ENCODE measurements around the gene MFSD12.

Gene MFSD12

DNA sequence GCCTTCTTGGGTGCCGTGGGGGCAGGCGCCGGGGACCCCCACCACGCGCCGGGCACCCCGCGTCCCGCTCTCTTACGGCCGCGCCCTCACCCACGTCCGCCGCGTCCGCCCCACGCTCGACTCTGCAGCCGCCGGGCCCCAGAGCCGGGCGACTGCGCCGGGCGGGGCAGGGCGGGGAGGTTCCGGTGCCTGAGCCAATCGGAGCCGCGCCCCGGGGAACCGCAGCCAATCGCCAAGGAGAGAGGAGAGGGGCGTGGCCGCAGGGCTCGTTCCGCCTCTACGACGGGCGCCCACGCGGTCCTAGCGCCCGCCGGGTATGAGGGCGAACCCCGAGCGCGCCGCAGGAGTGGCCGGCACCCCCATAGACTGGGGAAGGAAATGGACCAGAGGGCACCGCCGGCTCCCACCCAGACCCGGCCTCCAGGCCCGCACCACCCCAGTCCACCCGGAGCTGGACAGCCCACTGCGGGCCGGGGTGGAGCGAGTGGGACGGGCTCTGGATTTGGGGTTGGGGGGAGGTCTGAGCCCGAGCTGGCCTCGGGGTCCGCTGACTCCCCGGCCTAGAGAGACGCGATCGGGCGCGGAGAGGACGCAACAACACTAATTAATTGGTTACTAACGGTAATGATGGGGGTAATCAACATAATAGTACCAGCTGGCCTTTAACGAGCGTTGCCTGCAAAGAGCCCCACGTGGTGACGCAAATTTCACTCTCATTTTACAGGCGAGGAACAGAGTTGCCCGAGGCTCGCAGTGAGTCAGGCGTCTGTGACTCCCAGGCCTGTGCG lies at the start of gene MFSD12:
TSS of gene MFSD12 (minus strand) at position 126 of the 788 bp plus-strand sequence. CDS start 183 bp downstream, outside the sequence.
- peak; percentile 100 for DNase-seq (ENCODE audit: low spot score)

DNA sequence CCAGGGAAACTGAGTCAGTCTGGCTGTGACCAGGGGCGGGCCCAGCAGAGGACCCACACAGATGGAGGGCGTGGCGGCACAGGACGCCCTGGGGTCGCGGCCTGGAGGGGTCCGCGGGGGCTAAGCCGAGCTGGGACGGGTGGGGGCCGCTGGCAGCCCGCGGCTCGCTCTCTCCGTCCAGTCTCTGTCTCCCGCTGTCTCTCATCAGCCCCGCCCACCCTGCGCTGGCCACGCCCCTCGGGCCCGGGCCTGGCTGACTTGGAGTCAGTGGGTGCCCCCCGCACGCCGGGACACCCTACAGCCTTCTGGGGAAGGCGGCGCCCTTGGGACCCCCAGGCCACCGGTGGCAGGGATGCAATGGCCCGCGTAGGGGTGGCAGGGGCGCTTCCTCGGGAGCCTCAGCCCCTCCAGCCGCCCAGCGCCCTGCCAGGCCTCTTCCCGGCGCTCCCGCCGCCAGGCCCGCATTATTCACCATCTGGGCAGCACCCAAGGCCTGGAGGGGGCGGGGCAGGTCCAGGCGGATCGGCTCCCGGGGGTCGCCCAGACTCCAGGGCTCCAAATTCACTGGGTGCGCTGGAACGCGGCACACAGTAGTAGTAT lies 49.4 kb upstream of the MFSD12 start, which contains the start of gene TBXA2R:
TSS of gene TBXA2R (minus strand) at position 186 of the 600 bp plus-strand sequence. CDS start 6,241 bp downstream, outside the sequence.
- DNase-seq (ENCODE audit: low spot score): peak; percentile 73

DNA sequence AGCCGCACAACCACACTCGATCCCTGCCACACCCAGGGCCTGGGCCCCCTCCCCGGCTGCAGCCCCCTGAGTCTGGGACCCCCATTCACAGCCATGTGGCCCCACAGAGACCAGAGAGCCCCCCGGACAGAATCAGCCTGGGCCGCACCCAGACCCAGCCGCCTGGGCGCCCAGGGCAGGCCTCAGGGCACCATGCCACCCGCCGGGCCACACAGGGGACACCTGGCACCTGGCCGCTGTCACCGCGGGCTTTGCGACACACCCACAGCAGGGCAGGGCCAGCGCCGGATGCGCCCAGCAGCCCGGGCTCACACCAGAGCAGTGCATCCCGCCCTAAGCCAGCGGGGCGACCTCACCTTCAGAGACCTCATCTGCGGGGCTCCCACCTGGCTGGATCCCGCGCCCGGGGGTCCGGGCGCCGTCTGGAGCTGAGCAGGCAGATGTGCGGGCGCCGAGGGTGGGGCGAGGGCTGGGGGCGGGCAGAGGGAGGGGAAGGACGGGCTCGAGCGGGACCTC lies 48.8 kb upstream of the MFSD12 start:
- no peak for DNase-seq (ENCODE audit: low spot score)

DNA sequence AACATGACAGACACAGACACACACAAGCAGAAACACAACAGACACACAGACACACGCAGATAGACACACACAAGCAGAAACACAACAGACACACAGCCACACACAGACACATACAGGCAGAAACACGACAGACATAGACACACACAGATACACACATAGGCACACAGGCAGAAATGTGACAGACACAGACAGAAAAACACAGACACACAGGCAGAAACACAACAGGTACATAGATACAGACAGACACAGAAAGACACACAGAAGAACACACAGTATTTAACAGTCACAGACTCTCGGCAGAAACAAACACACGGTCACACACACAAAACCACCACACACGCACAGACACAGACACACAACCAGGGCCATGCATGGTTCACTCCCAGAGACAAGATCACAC lies 48.4 kb upstream of the MFSD12 start:
- DNase-seq (ENCODE audit: low spot score): no peak

DNA sequence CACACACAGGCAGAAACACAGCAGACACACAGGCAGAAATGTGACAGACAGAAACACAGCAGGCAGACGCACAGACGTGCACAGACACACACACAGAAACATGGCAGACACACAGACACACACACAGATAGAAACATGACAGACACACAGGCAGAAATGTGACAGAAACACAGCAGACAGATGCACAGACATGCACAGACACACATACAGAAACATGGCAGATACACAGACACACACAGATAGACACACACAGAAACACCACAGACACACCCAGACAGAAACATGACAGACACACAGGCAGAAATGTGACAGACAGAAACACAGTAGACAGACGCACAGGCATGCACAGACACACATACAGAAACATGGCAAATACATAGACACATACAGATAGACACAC lies 48.0 kb upstream of the MFSD12 start:
- DNase-seq (ENCODE audit: low spot score): no peak

DNA sequence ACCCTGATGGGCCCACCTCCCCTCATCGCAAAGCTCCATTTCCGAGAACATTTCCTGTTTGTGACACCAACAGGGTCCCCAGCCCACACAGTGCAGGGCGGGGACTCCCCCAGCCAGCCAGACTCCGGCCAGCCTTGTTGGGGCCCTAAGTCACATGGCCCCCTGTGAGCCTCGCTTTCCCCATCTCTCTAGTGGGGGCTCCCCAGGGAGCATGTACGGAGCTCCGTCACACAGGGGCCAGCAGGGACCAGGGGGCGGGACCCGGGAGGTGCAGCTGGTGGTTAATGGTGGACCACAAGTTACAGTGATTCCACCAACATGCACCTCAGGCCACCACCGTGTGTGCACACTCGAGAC lies 47.6 kb upstream of the MFSD12 start:
- DNase-seq (ENCODE audit: low spot score): no peak

DNA sequence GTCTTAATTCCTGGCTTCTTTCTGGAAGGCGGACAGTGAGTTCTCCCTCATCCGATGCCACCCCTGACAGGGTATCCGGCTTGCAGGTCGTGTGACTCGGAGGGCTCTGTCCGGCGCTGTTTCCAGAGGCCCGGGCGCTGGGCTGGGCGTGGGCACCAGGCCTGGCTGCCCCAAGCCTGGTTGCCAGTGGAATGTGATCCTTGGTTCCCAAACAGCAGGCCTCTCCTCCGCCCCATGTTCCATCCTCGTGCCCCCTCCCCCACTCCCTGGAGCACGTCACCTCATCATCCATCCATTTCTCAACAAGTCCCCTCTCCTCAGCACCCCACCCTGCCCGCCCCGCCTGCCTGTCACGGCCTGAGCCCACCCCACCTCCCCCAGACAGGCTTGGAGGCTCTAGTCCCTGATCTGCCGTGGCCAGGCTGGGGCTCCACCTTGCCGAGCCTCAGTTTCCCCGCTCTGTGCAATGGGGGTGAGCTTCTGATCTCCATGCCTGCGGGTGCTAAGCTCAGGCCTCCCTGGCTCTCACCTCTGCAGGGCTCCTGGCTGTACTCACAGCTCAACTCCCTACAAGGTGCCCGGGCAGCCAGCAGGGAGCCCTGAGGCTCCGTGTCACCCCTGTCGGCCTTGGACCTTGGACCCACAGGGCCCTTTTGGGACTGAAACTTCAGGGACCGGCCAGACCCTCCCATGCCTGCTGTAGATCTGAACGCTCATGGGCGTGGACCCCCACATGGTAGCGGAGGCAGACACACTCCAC lies 47.0 kb upstream of the MFSD12 start:
- DNase-seq (ENCODE audit: low spot score): no peak

DNA sequence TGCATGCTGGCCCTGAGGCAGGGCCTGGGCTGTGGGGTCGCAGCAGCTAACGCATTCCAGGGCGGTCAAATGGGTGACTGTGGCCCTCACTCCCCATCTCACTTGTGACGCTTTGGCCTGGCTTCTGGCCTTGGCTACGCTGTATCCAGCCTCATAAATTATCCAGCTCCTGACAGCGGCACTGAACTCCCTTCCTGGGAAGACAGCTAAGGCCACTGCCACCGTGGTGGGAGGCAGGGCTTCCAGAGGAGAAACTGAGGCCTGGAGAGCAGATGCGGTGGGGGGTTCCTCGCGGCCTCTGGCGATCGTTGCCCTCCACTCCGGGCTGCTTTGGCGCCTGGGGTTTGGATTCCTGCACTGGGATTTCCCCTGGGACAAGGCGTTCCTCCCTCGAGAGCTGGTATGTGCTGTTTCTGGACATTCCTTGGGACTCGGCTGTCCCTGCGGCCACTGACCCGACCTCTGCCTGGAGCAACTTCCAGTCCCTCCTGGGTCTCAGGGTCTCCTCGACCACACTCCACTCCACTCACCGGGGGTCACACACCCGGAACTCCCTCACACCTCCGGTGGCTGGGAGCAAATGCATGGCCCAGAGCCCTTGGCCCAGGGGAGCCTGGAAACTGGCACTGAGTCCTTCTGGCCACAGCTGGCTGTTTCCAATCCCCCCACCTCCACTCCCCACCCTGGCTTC lies 45.9 kb upstream of the MFSD12 start:
- no peak for DNase-seq (ENCODE audit: low spot score)

DNA sequence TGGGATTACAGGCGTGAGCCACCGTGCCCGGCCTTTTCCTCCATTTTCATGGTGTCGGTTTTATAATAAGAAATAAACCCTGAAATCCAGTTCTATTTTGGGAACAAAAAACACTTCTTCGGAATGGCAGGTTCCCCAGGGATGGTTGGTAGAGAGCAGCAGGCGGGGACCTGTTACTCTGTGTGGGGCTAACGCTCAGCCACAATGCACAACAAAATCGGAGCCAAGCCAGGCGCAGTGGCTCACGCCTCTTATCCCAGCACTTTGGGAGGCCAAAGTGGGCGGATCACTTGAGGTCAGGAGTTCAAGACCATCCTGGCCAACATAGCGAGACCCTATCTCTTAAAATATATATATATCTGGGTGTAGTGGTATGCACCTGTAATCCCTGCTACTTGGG lies 43.6 kb upstream of the MFSD12 start:
- DNase-seq (ENCODE audit: low spot score): no peak

DNA sequence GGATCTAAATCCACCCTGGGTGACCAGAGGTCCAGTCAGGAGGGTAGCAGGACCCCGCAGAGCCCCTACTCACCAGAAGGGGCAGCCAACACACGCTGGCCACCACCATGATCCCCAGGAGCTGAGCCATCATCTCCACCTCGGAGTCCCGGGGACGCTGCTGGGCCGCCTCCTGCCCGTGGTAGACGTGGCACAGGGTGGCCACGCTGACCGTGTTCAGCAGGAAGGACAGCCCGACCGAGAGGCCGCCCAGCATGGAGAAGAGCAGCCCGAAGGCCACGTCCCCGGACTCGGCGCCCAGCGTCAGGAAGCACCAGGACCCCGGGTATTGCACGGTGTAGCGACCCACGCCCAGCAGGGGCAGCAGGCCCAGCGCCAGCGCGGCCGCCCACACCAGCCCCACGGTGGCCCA lies 42.4 kb upstream of the MFSD12 start:
- DNase-seq (ENCODE audit: low spot score): no peak

DNA sequence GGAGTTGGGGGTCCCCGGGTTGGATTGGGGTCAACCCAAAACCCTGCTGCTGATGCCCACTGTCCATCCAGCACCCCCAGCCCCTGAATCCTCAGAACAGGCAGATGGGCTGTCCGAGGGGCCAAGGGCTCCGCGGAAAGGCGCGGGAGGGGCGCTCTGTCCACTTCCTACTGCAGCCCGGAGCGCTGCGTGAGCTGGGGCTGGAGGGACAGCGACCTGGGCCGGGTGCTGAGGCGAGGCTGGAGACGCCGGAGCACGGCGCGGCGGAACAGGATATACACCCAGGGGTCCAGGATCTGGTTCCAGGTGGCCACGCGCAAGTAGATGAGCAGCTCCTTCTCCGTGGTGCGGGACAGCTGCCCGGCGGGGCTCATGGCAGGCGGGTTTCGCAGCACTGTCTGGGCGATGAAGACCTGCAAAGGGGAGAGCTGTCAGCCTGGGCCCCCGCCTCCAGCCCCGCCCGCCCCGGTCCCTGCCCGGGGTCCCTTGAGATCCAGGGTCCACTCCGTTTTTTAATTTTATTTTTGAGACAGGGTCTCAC lies 38.2 kb upstream of the MFSD12 start:
- no peak for DNase-seq (ENCODE audit: low spot score)

DNA sequence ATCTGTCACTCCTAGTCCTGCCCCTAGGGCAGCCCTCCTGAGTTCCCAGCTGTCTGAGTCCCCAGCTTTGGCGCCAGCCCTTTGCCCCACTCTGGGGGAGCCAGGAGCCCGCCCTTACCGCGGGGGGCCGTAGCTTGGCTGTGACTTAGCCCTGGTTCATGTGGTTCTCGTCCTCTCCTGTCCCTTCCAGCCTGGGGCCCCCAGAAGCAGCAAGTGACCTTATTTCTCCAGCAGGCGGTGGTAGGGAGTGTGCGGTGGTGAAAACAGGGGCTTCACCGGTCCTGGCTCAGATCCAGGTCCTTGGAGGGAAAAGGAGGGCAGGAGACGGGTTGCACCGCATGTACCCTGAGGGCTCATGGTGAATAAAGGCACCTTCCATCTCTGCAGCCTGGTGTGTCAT lies 35.8 kb upstream of the MFSD12 start:
- DNase-seq (ENCODE audit: low spot score): no peak

DNA sequence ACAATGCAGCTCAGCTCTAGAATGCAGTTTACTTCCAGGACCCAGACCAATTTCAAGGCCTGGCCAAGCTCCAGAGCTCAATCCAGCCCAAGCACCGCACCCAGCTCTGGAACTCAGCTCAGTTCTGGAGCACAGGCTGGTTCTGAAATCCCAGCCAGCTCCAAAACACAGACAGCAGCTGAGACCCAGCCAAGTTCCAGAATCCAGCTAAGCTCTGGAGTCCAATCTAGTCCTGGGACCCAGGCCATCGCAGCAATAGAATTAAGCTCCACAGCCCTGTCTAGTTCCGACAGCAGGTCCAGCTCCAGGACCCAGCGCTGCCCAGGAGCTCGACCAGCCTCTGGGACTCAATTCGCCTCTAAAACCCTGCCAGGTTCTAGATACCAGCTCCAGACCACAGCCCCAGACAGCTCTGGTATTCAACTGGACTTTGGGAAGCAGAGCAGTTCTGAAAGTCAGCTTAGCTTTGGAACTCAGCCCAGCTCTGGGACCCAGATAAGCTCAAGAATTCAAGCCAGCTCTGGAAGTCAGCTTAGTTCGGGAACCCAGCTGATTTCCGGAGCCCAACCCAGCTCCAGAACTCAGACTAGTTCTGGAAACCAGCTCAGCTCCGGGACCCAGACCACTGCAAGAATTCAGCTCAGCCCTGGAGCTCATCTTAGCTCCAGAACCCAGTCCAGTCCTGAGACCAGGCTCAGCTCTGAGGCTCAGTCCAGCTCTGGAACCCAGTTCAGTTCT lies 34.7 kb upstream of the MFSD12 start:
- no peak for DNase-seq (ENCODE audit: low spot score)

DNA sequence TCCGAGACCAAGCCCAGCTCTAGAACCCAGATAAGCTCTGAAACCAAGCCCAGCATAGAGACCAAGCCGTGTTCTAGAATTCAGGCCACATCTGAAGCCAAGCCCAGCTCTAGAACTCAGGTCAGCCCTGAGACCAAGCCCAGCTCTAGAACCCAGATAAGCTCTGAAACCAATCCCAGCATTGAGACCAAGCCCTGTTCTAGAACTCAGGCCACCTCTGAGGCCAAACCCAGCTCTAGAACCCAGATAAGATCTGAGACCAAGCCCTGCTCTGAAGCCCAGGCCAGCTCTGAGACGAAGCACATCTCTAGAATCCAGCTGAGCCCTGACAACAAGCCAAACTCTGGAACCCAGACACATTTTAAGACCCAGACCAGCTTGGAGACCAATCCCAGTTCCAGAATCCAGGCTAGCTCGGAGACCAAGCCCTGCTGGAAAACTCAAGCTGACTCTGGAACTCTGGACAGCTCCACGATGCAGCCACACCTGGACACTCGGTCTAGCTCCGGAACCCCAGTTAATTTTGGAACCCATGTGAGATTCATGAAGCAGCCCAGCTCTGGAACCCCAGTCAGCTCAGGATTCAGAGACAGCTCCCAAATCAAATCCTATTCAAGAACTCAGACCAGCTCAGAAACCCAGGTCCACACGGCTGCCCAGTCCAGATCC lies 33.7 kb upstream of the MFSD12 start:
- no peak for DNase-seq (ENCODE audit: low spot score)

DNA sequence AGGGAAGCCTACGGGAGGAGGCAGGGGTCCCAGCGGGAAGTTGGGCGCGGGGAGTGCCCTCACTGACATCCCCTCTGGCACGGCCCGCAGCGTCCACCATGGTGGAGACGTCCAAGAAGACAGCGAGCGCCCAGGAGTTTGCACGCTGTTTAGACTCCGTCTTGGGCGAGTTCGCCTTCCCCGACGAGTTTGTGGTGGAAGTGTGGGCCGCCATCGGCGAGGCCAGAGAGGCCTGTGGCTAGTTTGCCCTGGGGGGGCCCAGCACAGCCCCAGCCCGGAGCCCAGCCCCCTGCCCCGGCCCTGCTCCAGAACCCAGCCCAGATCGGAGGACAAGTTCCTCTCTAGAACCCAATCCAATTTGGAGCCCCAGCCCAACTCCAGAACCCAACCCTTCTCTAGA lies 32.6 kb upstream of the MFSD12 start:
- no peak for DNase-seq (ENCODE audit: low spot score)

DNA sequence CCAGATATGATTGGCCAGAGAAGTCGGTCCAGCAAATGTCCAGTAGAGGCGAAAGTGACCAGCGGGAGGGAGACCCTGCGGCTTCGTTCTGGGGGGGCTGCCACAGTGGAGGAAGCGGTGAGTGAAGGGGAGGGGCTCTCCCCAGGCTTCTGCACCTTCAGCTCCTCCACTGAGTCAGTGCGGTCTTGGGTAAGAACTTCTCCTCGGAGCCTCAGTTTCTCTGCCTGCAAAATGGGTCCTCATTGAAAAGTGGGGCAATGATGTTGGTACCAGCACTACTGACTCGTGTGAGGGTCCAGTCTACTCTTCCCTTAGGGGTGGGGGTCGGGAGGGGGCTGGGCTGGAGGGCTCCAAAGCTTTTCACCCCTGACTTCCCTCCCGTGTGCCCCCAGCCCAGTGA lies 32.1 kb upstream of the MFSD12 start:
- no peak for DNase-seq (ENCODE audit: low spot score)

DNA sequence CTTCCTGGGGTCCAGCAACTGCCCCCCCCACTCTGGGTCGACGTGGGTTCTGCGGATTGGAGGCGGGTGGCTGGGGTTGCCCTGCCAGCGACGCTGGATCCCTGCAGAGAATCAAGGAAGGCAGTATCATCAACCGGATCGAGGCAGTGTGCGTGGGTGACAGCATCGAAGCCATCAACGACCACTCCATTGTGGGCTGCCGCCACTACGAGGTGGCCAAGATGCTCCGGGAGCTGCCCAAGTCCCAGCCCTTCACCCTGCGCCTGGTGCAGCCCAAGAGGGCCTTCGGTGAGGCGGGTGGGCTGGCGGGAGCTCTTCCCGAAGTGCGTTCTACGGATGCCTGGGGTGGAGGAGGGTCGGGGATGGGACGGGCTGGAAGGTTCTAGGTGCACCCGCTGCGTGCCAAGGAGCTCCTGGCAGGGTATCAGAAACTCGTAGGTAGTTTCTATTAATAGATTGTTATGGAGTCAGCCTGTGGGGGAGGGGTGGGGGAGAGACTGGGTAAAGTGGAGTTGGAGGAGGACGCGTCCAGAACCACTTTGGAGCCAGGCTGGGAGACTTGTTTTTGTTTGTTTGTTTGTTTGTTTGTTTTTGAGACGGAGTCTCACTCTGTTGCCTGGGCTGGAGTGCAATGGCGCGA lies 29.4 kb upstream of the MFSD12 start:
- peak; percentile 53 for DNase-seq (ENCODE audit: low spot score)

DNA sequence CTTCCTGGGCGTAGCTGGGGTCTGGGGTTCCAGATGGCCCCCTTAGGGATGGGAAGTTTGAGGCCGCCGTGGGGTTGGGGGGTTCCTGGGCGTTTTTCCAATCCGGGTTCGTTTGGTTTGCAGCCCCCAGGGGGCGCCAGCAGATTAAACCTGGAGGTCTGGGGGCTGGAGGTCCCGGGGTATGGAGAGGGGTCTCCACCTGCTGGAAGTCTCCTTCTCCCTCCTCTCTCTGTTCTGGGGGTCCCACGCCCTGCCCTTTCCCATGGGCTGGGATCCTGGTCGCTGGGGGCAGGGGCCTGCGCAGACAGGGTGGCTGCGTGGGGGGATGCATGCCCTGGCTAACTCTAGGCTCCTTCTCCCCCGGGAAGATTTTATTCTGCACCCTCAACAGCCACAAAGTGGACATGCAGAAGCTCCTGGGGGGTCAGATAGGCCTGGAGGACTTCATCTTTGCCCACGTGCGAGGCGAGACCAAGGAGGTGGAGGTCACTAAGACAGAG lies 28.8 kb upstream of the MFSD12 start:
- DNase-seq (ENCODE audit: low spot score): peak; percentile 82

DNA sequence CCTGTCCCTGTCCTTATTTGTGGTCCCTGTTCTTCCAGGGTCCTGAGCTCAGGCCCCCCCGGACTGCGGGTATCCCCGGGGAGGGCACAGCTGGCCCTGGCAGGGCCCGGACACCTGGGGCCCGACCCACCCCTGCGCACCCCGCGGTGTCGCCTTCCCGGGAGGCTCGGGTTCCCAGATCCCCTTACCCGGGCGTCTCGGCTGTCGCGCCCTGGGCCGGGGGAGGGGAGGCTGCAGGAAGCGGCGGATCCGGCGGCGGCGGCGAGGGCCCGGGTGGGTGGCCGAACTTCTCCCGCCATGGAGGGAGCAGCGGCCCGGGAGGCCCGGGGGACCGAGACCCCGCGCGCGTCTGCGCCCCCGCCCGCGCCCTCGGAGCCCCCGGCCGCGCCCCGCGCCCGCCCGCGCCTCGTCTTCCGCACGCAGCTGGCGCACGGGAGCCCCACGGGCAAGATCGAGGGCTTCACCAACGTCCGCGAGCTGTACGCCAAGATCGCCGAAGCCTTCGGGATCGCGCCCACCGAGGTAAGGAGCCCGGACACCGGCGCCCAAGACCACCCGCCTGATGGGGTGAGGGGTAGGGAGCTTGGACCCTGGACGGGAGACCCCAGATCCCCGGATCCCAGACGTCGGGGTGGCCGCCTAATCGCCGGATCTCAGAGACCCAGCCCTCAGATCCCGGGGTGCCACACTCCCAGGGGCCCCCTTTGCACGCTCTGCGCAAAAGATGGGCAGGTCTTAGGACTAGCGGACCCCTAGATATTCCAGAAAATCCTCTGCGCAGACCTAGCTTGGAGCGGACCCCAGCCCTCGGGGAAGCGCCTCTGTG lies 28.1 kb upstream of the MFSD12 start, which contains the start of gene GIPC3:
TSS of gene GIPC3 (plus strand) at position 178 of the 826 bp plus-strand sequence. CDS start at position 298, 120 bp downstream.
- DNase-seq (ENCODE audit: low spot score): peak; percentile 65
